DOHH2 (cell line): ENCODE measurements around the gene NFATC2IP.

Experiments
- EZH2phosphoT487 ChIP-seq: fragments of 200-600 bp; sonication (generic); IDR thresholded peaks from 2 replicates; pipeline ENCODE4 v1.6.1; 2017; ENCODE audit warnings: borderline replicate concordance, mild to moderate bottlenecking, antibody characterized with exemption, low read length, moderate library complexity, mixed read lengths
- TF ChIP-seq, protein P1 (sequence below): fragments of 200-600 bp; sonication (generic); IDR thresholded peaks from one replicate; pipeline ENCODE4 v1.5.1; 2014; ENCODE audit warnings: antibody characterized with exemption, mild to moderate bottlenecking, low read depth, low read length; ENCODE audit not compliant: poor library complexity, severe bottlenecking

DNA sequence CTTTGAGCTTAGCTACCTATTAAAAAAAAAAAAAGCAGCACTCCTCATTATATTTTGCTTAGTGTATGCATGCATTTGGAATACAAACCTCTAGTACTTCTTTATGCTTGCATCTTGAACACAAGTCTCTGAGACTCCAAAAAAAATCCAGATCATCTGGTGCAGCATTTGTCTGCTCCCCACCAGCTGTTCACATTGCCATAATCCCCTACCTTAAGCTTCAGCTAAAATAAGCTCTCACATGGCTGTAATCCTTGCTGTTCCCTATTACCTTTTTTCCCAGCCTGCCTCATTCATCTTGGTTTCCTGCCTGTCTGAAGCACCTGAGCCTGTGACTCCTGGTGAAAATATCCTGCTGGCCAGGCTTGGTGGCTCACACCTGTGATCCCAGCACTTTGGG is 7.5 kb upstream of the NFATC2IP start:
- TF ChIP-seq, protein P1, sequence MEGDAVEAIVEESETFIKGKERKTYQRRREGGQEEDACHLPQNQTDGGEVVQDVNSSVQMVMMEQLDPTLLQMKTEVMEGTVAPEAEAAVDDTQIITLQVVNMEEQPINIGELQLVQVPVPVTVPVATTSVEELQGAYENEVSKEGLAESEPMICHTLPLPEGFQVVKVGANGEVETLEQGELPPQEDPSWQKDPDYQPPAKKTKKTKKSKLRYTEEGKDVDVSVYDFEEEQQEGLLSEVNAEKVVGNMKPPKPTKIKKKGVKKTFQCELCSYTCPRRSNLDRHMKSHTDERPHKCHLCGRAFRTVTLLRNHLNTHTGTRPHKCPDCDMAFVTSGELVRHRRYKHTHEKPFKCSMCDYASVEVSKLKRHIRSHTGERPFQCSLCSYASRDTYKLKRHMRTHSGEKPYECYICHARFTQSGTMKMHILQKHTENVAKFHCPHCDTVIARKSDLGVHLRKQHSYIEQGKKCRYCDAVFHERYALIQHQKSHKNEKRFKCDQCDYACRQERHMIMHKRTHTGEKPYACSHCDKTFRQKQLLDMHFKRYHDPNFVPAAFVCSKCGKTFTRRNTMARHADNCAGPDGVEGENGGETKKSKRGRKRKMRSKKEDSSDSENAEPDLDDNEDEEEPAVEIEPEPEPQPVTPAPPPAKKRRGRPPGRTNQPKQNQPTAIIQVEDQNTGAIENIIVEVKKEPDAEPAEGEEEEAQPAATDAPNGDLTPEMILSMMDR = no peak
- no peak for TF ChIP-seq EZH2phosphoT487
